RWPE1 (cell line): ENCODE data around the gene CDC27.
"Not testable (repeated sequence)": the region's sequence is repeated elsewhere in the genome, so short reads cannot be mapped to it uniquely, and the experiment has no call there.

ENCODE experiments used
- CTCF ChIA-PET: fragments of 350-600 bp; sonication (Branson Sonifier 250); formaldehyde crosslinking; extraction: SDS; loops from one replicate; lab custom pipeline; 2021; lab: Yijun Ruan, JAX
- POLR2A ChIA-PET: fragments of 400-600 bp; formaldehyde crosslinking; extraction: SDS; loops from one replicate; lab custom pipeline; 2020; ENCODE audit warnings: antibody characterized with exemption; ENCODE audit not compliant: low non-redundant PET; lab: Yijun Ruan, JAX
- DNase-seq: peaks from one replicate; pipeline ENCODE4 v3.0.0; 2012; ENCODE audit warnings: low spot score
- H3K27ac ChIP-seq: fragments of 450-650 bp; 2 replicates; pipeline ENCODE4 v1.5.1; 2017
- TF ChIP-seq, protein P1 (sequence below): fragments of 450-650 bp; conservative IDR thresholded peaks from 2 replicates; pipeline ENCODE4 v1.5.1; 2017; ENCODE audit warnings: low read depth, mild to moderate bottlenecking

CDC27 gene

GRCh38 chr17:47085736-47086135, 103.4 kb downstream of the CDC27 start:
- ChIA-PET CTCF (interaction anchor here (0.7 kb wide), 1 partner anchor 513 kb away, joined by 3 read pairs; no protein-coding TSS in a partner anchor), POLR2A (no interaction called here)
- no peak for DNase-seq
- TF ChIP-seq, protein P1, sequence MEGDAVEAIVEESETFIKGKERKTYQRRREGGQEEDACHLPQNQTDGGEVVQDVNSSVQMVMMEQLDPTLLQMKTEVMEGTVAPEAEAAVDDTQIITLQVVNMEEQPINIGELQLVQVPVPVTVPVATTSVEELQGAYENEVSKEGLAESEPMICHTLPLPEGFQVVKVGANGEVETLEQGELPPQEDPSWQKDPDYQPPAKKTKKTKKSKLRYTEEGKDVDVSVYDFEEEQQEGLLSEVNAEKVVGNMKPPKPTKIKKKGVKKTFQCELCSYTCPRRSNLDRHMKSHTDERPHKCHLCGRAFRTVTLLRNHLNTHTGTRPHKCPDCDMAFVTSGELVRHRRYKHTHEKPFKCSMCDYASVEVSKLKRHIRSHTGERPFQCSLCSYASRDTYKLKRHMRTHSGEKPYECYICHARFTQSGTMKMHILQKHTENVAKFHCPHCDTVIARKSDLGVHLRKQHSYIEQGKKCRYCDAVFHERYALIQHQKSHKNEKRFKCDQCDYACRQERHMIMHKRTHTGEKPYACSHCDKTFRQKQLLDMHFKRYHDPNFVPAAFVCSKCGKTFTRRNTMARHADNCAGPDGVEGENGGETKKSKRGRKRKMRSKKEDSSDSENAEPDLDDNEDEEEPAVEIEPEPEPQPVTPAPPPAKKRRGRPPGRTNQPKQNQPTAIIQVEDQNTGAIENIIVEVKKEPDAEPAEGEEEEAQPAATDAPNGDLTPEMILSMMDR: no peak
- no peak overlapping the region for H3K27ac ChIP-seq

GRCh38 chr17:47078801-47079200, 110.3 kb downstream of the CDC27 start:
- TF ChIP-seq, protein P1: no peak
- no peak for DNase-seq
- no peak overlapping the region for H3K27ac ChIP-seq
- CTCF ChIA-PET: interaction anchor here (0.7 kb wide), 1 partner anchor 15 kb away, joined by 3 read pairs; no protein-coding TSS in a partner anchor
- POLR2A ChIA-PET: no interaction called here

DNA sequence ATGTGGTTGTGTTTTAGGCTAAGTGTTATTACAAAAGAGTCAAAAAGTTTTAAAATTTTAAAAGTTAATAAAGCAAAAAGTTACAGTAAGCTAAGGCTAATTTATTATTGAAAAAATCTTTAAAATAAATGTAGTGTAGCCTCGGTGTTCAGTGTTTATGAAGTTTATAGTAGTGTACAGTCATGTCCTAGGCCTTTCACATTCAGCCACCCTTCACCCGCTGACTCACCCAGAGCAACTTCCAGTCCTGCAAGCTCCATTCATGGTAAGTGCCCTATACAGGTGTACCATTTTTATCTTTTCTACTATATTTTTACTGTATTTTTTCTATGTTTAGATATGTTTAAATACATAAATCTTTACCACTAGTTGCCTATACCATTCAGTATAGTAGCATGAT, 111.5 kb downstream of the CDC27 start:
- CTCF ChIA-PET: no interaction called here
- POLR2A ChIA-PET: no interaction called here
- peak; percentile 23 for DNase-seq

DNA sequence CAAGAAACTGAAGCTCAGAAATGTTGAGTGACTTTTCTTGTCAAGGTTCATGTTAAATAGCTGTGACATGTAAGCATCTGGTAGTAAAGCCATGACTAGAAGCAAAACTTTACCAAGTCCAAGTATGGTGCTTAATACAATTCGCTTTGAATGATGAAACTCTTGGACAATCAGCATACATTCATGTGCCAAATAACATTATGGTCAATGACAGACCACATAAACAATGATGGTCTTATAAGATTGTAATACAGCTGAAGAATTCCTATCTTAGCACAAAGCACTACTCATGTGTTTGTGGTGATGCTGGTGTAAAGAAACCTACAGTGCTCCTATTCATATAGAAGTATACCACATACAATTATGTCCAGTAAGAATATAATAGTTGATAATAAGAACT, 112.9 kb downstream of the CDC27 start:
- H3K27ac ChIP-seq: no peak overlapping the region
- DNase-seq: no peak
- POLR2A ChIA-PET: no interaction called here
- CTCF ChIA-PET: no interaction called here
- TF ChIP-seq, protein P1: no peak

More for the DNA sequence above, 111.5 kb downstream of the CDC27 start:
- TF ChIP-seq, protein P1: no peak
- no peak overlapping the region for H3K27ac ChIP-seq

- DNase-seq, CTCF ChIA-PET, POLR2A ChIA-PET, H3K27ac ChIP-seq: not testable (repeated sequence)
Measured at GRCh38 chr17:47074361-47074760, 114.7 kb downstream of the CDC27 start.

- CTCF ChIA-PET, POLR2A ChIA-PET, DNase-seq, H3K27ac ChIP-seq: not testable (repeated sequence)
Measured at GRCh38 chr17:47073629-47074028, 115.5 kb downstream of the CDC27 start.

DNA sequence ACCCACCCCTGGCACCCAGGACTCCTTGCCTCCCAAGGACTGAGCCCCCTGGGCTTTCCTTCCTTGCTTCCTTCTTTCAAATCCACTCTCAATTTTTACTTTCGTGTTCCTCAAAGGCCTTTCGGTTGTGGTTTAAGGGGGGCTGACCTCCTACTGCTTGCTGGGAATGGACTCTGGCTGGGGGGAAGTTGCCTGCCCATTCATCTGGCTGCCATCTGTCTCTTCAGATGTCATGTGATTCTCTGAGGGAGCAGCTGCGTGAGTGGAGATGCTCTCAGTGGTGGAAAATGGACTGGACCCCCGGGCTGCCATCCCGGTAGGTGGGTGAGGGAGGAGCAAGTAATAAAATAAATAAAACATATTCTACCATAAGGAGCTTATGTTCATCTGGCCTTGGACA, 116.2 kb downstream of the CDC27 start:
- CTCF ChIA-PET: no interaction called here
- POLR2A ChIA-PET: no interaction called here
- TF ChIP-seq, protein P1: no peak
- no peak for DNase-seq
- H3K27ac ChIP-seq: peak overlapping the region; percentile 65

- POLR2A ChIA-PET, DNase-seq, CTCF ChIA-PET: not testable (repeated sequence)
- peak overlapping the region; percentile 65 for H3K27ac ChIP-seq
Measured at GRCh38 chr17:47071171-47071570, 117.9 kb downstream of the CDC27 start.

- POLR2A ChIA-PET: interaction anchor here (0.6 kb wide), 1 partner anchor 40 kb away, joined by 4 read pairs; no protein-coding TSS in a partner anchor
- H3K27ac ChIP-seq: peak overlapping the region; percentile 44; the same call in 1 of the 2 replicates
- CTCF ChIA-PET: not testable (repeated sequence)
- DNase-seq: peak; percentile 76
Measured at GRCh38 chr17:47070266-47070665, 118.8 kb downstream of the CDC27 start.
